Hematopoietic multipotent progenitor cell treated with erythropoietin and hydrocortisone succinate and interleukin-3 and kit ligand, for 15 days (in vitro differentiated cells): ENCODE measurements around the gene CDK18.
"Not testable (repeated sequence)": the region's sequence is repeated elsewhere in the genome, so short reads cannot be mapped to it uniquely, and the experiment has no call there.

Experiments
- DNase-seq: peaks from one replicate; pipeline ENCODE4 v3.0.0-alpha.2; 2015; ENCODE audit warnings: low spot score

The CDK18 gene

GRCh38 chr1:205504311-205505075 lies at the start of gene CDK18:
Gene CDK18, plus strand, starts transcription at chr1:205504669. Its CDS starts 18,499 bp downstream, at chr1:205523168.
- DNase-seq = no peak

GRCh38 chr1:205454903-205455335 lies 49.5 kb upstream of the CDK18 start:
- no peak for DNase-seq

GRCh38 chr1:205455581-205456382 lies 48.7 kb upstream of the CDK18 start, which contains the start of gene BLACAT1:
Gene BLACAT1, minus strand, starts transcription at chr1:205456045.
- no peak for DNase-seq

GRCh38 chr1:205456383-205456867 lies 48.0 kb upstream of the CDK18 start:
- no peak for DNase-seq

- no peak for DNase-seq
These were observed 47.4 kb upstream of the CDK18 start for GRCh38 chr1:205456868-205457745.

- no peak for DNase-seq
These were observed 45.5 kb upstream of the CDK18 start for GRCh38 chr1:205458777-205459566.

- no peak for DNase-seq
These were observed 39.1 kb upstream of the CDK18 start for GRCh38 chr1:205465392-205465791.

GRCh38 chr1:205466595-205467220 lies 37.8 kb upstream of the CDK18 start:
- DNase-seq = no peak

GRCh38 chr1:205470131-205470530 lies 34.3 kb upstream of the CDK18 start:
- no peak for DNase-seq

GRCh38 chr1:205472737-205473441 lies 31.6 kb upstream of the CDK18 start:
- DNase-seq = no peak

GRCh38 chr1:205473475-205473874 lies 31.0 kb upstream of the CDK18 start:
- no peak for DNase-seq

- no peak for DNase-seq
These were observed 30.5 kb upstream of the CDK18 start for GRCh38 chr1:205473966-205474365.

GRCh38 chr1:205474571-205474970 lies 29.9 kb upstream of the CDK18 start:
- no peak for DNase-seq

- no peak for DNase-seq
These were observed 28.6 kb upstream of the CDK18 start for GRCh38 chr1:205475855-205476254.

GRCh38 chr1:205476648-205477047 lies 27.8 kb upstream of the CDK18 start:
- DNase-seq = no peak

- DNase-seq = no peak
These were observed 27.2 kb upstream of the CDK18 start for GRCh38 chr1:205477121-205477758.

GRCh38 chr1:205477759-205478247 lies 26.7 kb upstream of the CDK18 start:
- no peak for DNase-seq

- not testable (repeated sequence) for DNase-seq
These were observed 25.5 kb upstream of the CDK18 start for GRCh38 chr1:205478985-205479384.

- DNase-seq = no peak
These were observed 24.0 kb upstream of the CDK18 start for GRCh38 chr1:205480349-205480985.
